GM19438 (cell line): ENCODE data around the gene CROT.

ENCODE experiments used
- ATAC-seq: cut with Tn5 transposase; IDR thresholded peaks from one replicate; pipeline ENCODE4 v1.9.1; 2021; ENCODE audit warnings: low read depth; ENCODE audit not compliant: unreplicated experiment

CROT gene

GRCh38 chr7:87341441-87341840, 4.0 kb upstream of the CROT start:
- ATAC-seq: no peak

GRCh38 chr7:87342231-87342630, 3.2 kb upstream of the CROT start:
- no peak for ATAC-seq

- ATAC-seq: no peak
Measured at GRCh38 chr7:87344446-87344845, 1.0 kb upstream of the CROT start.

GRCh38 chr7:87345962-87346371, 503 bp downstream of the CROT start:
- peak; percentile 4 for ATAC-seq

GRCh38 chr7:87347207-87347606, 1.7 kb downstream of the CROT start:
- ATAC-seq: no peak

GRCh38 chr7:87347664-87348063, 2.2 kb downstream of the CROT start:
- no peak for ATAC-seq

GRCh38 chr7:87354749-87355148, 9.3 kb downstream of the CROT start:
- no peak for ATAC-seq

GRCh38 chr7:87356448-87356847, 11.0 kb downstream of the CROT start:
- ATAC-seq: no peak

- no peak for ATAC-seq
Measured at GRCh38 chr7:87359366-87359765, 13.9 kb downstream of the CROT start.

- ATAC-seq: no peak
Measured at GRCh38 chr7:87361320-87361719, 15.9 kb downstream of the CROT start.

- ATAC-seq: no peak
Measured at GRCh38 chr7:87363342-87363741, 17.9 kb downstream of the CROT start.

- no peak for ATAC-seq
Measured at GRCh38 chr7:87364246-87364645, 18.8 kb downstream of the CROT start.

GRCh38 chr7:87369216-87369615, 23.8 kb downstream of the CROT start:
- ATAC-seq: no peak

- ATAC-seq: no peak
Measured at GRCh38 chr7:87370660-87371180, 25.3 kb downstream of the CROT start.

GRCh38 chr7:87375662-87376435, 30.4 kb downstream of the CROT start:
- ATAC-seq: no peak

GRCh38 chr7:87380905-87381304, 35.4 kb downstream of the CROT start:
- no peak for ATAC-seq

- no peak for ATAC-seq
Measured at GRCh38 chr7:87391020-87391701, 45.7 kb downstream of the CROT start.

GRCh38 chr7:87395442-87396020, 50.1 kb downstream of the CROT start:
- no peak for ATAC-seq

GRCh38 chr7:87398446-87398845, 53.0 kb downstream of the CROT start:
- ATAC-seq: no peak

- ATAC-seq: no peak
Measured at GRCh38 chr7:87404674-87405073, 59.2 kb downstream of the CROT start.

GRCh38 chr7:87411186-87411585, 65.7 kb downstream of the CROT start:
- no peak for ATAC-seq

- no peak for ATAC-seq
Measured at GRCh38 chr7:87413029-87413428, 67.6 kb downstream of the CROT start.
